ENCODE measurements around the gene RNASE12.

DNA sequence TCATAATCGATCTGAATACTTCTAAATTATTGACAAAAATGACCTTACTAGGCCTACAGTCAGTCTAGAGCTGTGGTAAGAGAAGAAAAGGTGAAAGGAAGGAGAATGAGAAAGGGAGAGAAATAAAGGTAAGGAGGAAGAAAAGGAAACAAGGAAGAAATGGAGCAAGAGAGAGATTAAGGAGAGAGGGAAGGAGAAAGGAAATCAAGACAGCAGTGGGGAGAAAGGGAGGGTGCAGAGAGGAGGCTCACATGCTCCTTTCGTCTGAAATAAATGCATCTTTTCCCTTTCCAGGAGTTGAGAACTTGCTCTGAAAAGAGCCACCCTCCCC is 34.0 kb downstream of the RNASE12 start:
- TF ChIP-seq SPI1 (IDR thresholded peaks at IDR 0.05; ENCODE audit: low read depth, low read length): no peak
- TF ChIP-seq POLR2AphosphoS5 (IDR thresholded peaks at IDR 0.05; ENCODE audit: low read depth, low read length): no peak
- no peak for TF ChIP-seq POLR2A (IDR thresholded peaks at IDR 0.05; ENCODE audit: low read depth, low read length)
- no peak for TF ChIP-seq TAF1 (IDR thresholded peaks at IDR 0.05; ENCODE audit: low read depth, low read length)
- TF ChIP-seq POU2F2 (IDR thresholded peaks at IDR 0.05; ENCODE audit: low read depth, low read length): no peak
